ENCODE measurements around the gene KAT6B. TPM values are rescaled to one million over a fixed set of nuclear protein-coding genes. Genes with fewer than 3 reads are reported as not detected.

KAT6B gene
- total RNA-seq, 1 donor from 2014 or later, result 21.3 TPM

GRCh38 chr10:74828946-74829345, 2.5 kb downstream of the KAT6B start:
- H3K36me3 Mint-ChIP-seq, result peaks cover 23% of the 10 kb centered on the region
- no peak overlapping the region for H3K27ac ChIP-seq

GRCh38 chr10:74831518-74832120, 5.2 kb downstream of the KAT6B start:
- H3K4me3 Mint-ChIP-seq, result no peak overlapping the region
- Histone ChIP-seq H3K27me3 (no peaks in the 10 kb centered on the region), H3K4me2 (no peak overlapping the region), H4K20me1 (ENCODE audit: low read depth) (no peaks in the 10 kb centered on the region), H3K36me3 (no peaks in the 10 kb centered on the region), H3F3A (ENCODE audit: low read depth) (peaks cover 6% of the 10 kb centered on the region), H3K27ac (peak overlapping the region; percentile 0), H3K4me1 (no peaks in the 10 kb centered on the region), H3K79me2 (ENCODE audit: low read depth) (peaks cover 97% of the 10 kb centered on the region), H3K4me3 (no peak overlapping the region), H3K9me3 (ENCODE audit: low read depth) (no peaks in the 10 kb centered on the region), H2AFZ (replicated peaks) (no peak overlapping the region), H3K9ac (no peak overlapping the region)
- H3K9me3 Mint-ChIP-seq, result peaks cover 14% of the 10 kb centered on the region
- no peak for DNase-seq (ENCODE audit: low spot score)
- H3K27ac Mint-ChIP-seq, result no peak overlapping the region
- H3K4me1 Mint-ChIP-seq, result peaks cover 18% of the 10 kb centered on the region
- TF ChIP-seq CTCF (IDR thresholded peaks at IDR 0.05) (no peak), EZH2phosphoT487 (IDR thresholded peaks at IDR 0.05) (no peak), EZH2 (IDR thresholded peaks at IDR 0.05) (no peak)
- H3K27me3 Mint-ChIP-seq (ENCODE audit: insufficient read depth, low read depth), result peaks cover 3% of the 10 kb centered on the region
- H3K36me3 Mint-ChIP-seq, result peaks cover 38% of the 10 kb centered on the region

More at GRCh38 chr10:74828946-74829345, 2.5 kb downstream of the KAT6B start:
- peaks cover 5% of the 10 kb centered on the region for H3K27me3 Mint-ChIP-seq (ENCODE audit: insufficient read depth, low read depth)
- no peak overlapping the region for H2AFZ ChIP-seq (replicated peaks)
- H3F3A ChIP-seq (ENCODE audit: low read depth), result peaks cover 10% of the 10 kb centered on the region
- H3K27ac Mint-ChIP-seq, result no peak overlapping the region
- H3K4me1 Mint-ChIP-seq, result peaks cover 23% of the 10 kb centered on the region
- H3K4me2 ChIP-seq, result no peak overlapping the region
- no peak overlapping the region for H3K4me3 ChIP-seq
- no peaks in the 10 kb centered on the region for H3K9me3 ChIP-seq (ENCODE audit: low read depth)
- no peaks in the 10 kb centered on the region for H3K36me3 ChIP-seq
- no peaks in the 10 kb centered on the region for H3K27me3 ChIP-seq
- peaks cover 8% of the 10 kb centered on the region for H3K4me1 ChIP-seq
- H3K9ac ChIP-seq, result no peak overlapping the region
- peaks cover 6% of the 10 kb centered on the region for H3K9me3 Mint-ChIP-seq
- TF ChIP-seq CTCF (IDR thresholded peaks at IDR 0.05) (no peak), EZH2 (IDR thresholded peaks at IDR 0.05) (no peak), EZH2phosphoT487 (IDR thresholded peaks at IDR 0.05) (no peak)
- H3K79me2 ChIP-seq (ENCODE audit: low read depth), result peaks cover 75% of the 10 kb centered on the region
- H4K20me1 ChIP-seq (ENCODE audit: low read depth), result no peaks in the 10 kb centered on the region
- no peak overlapping the region for H3K4me3 Mint-ChIP-seq
- DNase-seq (ENCODE audit: low spot score), result no peak

- no peak overlapping the region for H3K27ac Mint-ChIP-seq
- peaks cover 89% of the 10 kb centered on the region for H3K79me2 ChIP-seq (ENCODE audit: low read depth)
- peaks cover 40% of the 10 kb centered on the region for H3K36me3 Mint-ChIP-seq
These were observed 9.6 kb downstream of the KAT6B start for GRCh38 chr10:74835963-74836362.

More at GRCh38 chr10:74835963-74836362, 9.6 kb downstream of the KAT6B start:
- Histone ChIP-seq H3F3A (ENCODE audit: low read depth) (no peaks in the 10 kb centered on the region), H4K20me1 (ENCODE audit: low read depth) (no peaks in the 10 kb centered on the region), H3K36me3 (no peaks in the 10 kb centered on the region), H2AFZ (replicated peaks) (no peak overlapping the region), H3K27ac (no peak overlapping the region), H3K9ac (no peak overlapping the region), H3K9me3 (ENCODE audit: low read depth) (no peaks in the 10 kb centered on the region), H3K4me3 (no peak overlapping the region), H3K4me1 (peaks cover 9% of the 10 kb centered on the region), H3K4me2 (no peak overlapping the region), H3K27me3 (no peaks in the 10 kb centered on the region)
- H3K4me3 Mint-ChIP-seq, result no peak overlapping the region
- TF ChIP-seq EZH2 (IDR thresholded peaks at IDR 0.05), result no peak
- TF ChIP-seq EZH2phosphoT487 (IDR thresholded peaks at IDR 0.05), result no peak
- no peak for TF ChIP-seq CTCF (IDR thresholded peaks at IDR 0.05)
- H3K27me3 Mint-ChIP-seq (ENCODE audit: insufficient read depth, low read depth), result no peaks in the 10 kb centered on the region
- peaks cover 7% of the 10 kb centered on the region for H3K4me1 Mint-ChIP-seq
- peaks cover 11% of the 10 kb centered on the region for H3K9me3 Mint-ChIP-seq
- DNase-seq (ENCODE audit: low spot score), result no peak

Measured in neural progenitor cell (in vitro differentiated cells).